Tibial nerve (tissue), 4 donors: ENCODE results near the gene CHRNA9. TPM values are rescaled to one million over a fixed set of nuclear protein-coding genes. Genes with fewer than 3 reads are reported as not detected.
A peak's percentile ranks its signal among the peaks of the same experiment; 100 is the strongest.

Source experiments
- DNase-seq, 2 donors: peaks; one replicate each; pipeline ENCODE4 v3.0.0-alpha.2; 2019; ENCODE audit warnings: low spot score in 2 of 2
- H3K27ac ChIP-seq, 4 donors: fragments of 200-600 bp; sonication (generic) in 3 of 4; one replicate each; pipeline ENCODE4 v1.5.1; 2017 to 2019; ENCODE audit warnings: mild to moderate bottlenecking in 1 of 4
- H3K27me3 ChIP-seq, 2 donors: fragments of 200-600 bp; sonication (generic) in 1 of 2; one replicate each; pipeline versions ENCODE4 v1.5.1 to v1.6.0; 2017 to 2019
- H3K36me3 ChIP-seq, 3 donors: fragments of 200-600 bp; sonication (generic); one replicate each; pipeline ENCODE4 v1.5.1; 2018 to 2019
- H3K4me1 ChIP-seq, 4 donors: fragments of 200-600 bp; sonication (generic) in 3 of 4; one replicate each; pipeline ENCODE4 v1.5.1; 2017 to 2019
- H3K4me3 ChIP-seq, 4 donors: fragments of 200-600 bp; sonication (generic) in 3 of 4; one replicate each; pipeline ENCODE4 v1.5.1; 2017 to 2019; ENCODE audit warnings: mild to moderate bottlenecking in 1 of 4, moderate library complexity in 1 of 4
- H3K9me3 ChIP-seq, 4 donors: fragments of 200-600 bp; sonication (generic) in 3 of 4; one replicate each; pipeline ENCODE4 v1.5.1; 2017 to 2019
- EP300 ChIP-seq, 2 donors: sonication (generic); formaldehyde crosslinking; IDR thresholded peaks; one replicate each; pipeline ENCODE4 v1.6.1; 2017; ENCODE audit warnings: antibody characterized with exemption in 2 of 2, mild to moderate bottlenecking in 1 of 2
- POLR2A ChIP-seq, 2 donors: fragments of 450-650 bp; IDR thresholded peaks; one replicate each; pipeline ENCODE4 v1.6.1; 2017; ENCODE audit warnings: antibody characterized with exemption in 2 of 2, mild to moderate bottlenecking in 2 of 2, moderate library complexity in 2 of 2
- WGBS, 2 donors: methylation state at CpG; one replicate each; pipeline ENCODE4 v1.1.5; 2018; 5-methylcytosine and 5-hydroxymethylcytosine counted together
- total RNA-seq, 4 donors: library from RNA; depleted of rRNA; stranded (reverse); fragments of >200 nt; gene quantifications; one replicate each; pipeline ENCODE4 v1.1.0, GENCODE V29; 2016
- TF ChIP-seq, protein P1 (sequence below), 5 experiments: fragments of 200-600 bp in 3 of 5; fragments of 450-650 bp in 2 of 5; sonication (generic) in 3 of 5; IDR thresholded peaks; one replicate each; pipeline ENCODE4 v1.5.1; 2016 to 2019; ENCODE audit warnings: antibody characterized with exemption in 5 of 5, mild to moderate bottlenecking in 3 of 5, moderate library complexity in 2 of 5

CHRNA9 gene
- total RNA-seq, 4 donors from 2014 or later = not detected

DNA sequence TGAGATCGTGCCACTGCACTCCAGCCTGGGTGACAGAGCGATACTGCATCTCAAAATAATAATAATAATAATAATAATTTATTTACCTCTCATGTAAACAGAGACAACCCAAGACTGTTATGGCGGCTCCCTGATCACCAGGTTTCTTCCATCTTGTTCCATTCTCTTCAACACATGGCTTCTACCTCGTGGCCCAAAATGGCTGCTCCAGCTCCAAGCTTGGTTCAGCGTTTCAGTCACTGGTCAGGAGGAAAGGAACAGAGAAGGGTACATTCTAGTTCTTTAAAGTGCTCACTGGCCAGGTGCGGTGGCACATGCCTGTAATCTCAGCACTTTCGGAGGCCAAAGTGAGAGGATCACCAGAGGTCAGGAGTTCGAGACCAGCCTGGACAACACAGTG is 24.9 kb upstream of the CHRNA9 start:
- 95 to 96% methylated on average over 8 of the region's 8 CpGs for WGBS, 2 donors
- peaks cover 0 to 26% (median 4%) of the 10 kb centered on the region in 4 donors for H3K4me1 ChIP-seq
- DNase-seq = no peak

DNA sequence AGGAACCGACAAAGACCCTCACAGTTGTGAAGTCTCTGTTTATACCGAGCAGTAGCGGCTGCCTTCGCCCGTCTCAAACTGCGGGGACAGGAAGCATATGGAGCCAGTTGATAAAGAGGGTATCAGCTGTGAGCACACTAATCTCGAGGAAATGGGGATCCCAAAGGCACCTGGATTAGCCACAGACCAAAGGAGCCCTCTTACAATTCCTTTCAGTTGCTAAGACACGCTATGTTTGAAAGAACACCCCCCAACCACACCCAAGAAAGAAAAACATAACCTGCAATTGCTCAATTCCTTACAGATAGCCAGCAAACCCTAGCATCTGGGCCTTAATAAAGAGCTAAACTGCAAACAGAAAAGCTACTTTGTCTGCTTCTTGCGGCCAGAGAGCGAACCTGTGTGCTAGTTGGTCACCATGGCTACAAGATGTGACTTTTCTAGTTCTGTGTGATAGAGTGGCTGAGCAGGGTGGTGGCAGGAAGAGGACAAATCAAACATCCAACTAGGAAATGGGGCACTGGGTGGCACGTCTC is 23.3 kb upstream of the CHRNA9 start:
- no peaks in the 10 kb centered on the region for H3K36me3 ChIP-seq
- WGBS, 2 donors = 61 to 70% methylated on average over 11 of the region's 11 CpGs
- H3K4me1 ChIP-seq = peaks cover 0 to 25% (median 14%) of the 10 kb centered on the region in 4 donors
- H3K27me3 ChIP-seq = no peaks in the 10 kb centered on the region
- no peaks in the 10 kb centered on the region for H3K9me3 ChIP-seq
- H3K4me3 ChIP-seq = no peak overlapping the region
- TF ChIP-seq EP300 (IDR thresholded peaks at IDR 0.05) (no peak), POLR2A (IDR thresholded peaks at IDR 0.05) (no peak)
- TF ChIP-seq, protein P1, sequence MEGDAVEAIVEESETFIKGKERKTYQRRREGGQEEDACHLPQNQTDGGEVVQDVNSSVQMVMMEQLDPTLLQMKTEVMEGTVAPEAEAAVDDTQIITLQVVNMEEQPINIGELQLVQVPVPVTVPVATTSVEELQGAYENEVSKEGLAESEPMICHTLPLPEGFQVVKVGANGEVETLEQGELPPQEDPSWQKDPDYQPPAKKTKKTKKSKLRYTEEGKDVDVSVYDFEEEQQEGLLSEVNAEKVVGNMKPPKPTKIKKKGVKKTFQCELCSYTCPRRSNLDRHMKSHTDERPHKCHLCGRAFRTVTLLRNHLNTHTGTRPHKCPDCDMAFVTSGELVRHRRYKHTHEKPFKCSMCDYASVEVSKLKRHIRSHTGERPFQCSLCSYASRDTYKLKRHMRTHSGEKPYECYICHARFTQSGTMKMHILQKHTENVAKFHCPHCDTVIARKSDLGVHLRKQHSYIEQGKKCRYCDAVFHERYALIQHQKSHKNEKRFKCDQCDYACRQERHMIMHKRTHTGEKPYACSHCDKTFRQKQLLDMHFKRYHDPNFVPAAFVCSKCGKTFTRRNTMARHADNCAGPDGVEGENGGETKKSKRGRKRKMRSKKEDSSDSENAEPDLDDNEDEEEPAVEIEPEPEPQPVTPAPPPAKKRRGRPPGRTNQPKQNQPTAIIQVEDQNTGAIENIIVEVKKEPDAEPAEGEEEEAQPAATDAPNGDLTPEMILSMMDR (IDR thresholded peaks at IDR 0.05) = no peak
- DNase-seq = no peak
- H3K27ac ChIP-seq = no peak overlapping the region

More for the DNA sequence above, 24.9 kb upstream of the CHRNA9 start:
- no peaks in the 10 kb centered on the region for H3K27me3 ChIP-seq
- no peak overlapping the region for H3K4me3 ChIP-seq
- no peak overlapping the region for H3K27ac ChIP-seq
- TF ChIP-seq, protein P1 (IDR thresholded peaks at IDR 0.05) = no peak
- TF ChIP-seq POLR2A (IDR thresholded peaks at IDR 0.05) (no peak), EP300 (IDR thresholded peaks at IDR 0.05) (no peak)
- no peaks in the 10 kb centered on the region for H3K36me3 ChIP-seq
- H3K9me3 ChIP-seq = no peaks in the 10 kb centered on the region

DNA sequence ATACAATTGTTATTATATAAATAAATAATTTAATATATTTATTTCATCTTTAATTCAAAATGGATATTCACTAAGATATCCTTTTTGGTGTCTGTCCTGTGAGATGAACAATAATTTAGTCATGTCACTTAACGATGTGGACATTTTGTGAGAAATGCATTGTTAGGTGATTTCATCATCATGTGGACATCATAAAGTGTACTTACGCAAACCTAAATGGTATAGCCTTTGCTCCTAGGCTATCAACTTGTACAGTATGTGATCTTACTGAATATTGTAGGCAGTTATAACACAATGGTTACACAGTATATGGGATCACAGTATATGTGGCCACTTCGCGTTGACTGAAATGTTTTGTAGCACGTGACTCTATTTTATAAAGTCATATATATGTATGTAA is 20.2 kb upstream of the CHRNA9 start:
- WGBS, 2 donors = 92 to 95% methylated on average over 5 of the region's 5 CpGs
- H3K27me3 ChIP-seq = no peaks in the 10 kb centered on the region
- no peaks in the 10 kb centered on the region for H3K9me3 ChIP-seq
- H3K4me3 ChIP-seq = no peak overlapping the region
- no peak overlapping the region for H3K27ac ChIP-seq
- no peaks in the 10 kb centered on the region for H3K36me3 ChIP-seq
- H3K4me1 ChIP-seq = peaks cover 0 to 15% (median 12%) of the 10 kb centered on the region in 4 donors
- TF ChIP-seq POLR2A (IDR thresholded peaks at IDR 0.05) (no peak), EP300 (IDR thresholded peaks at IDR 0.05) (no peak)
- TF ChIP-seq, protein P1 (IDR thresholded peaks at IDR 0.05) = no peak
- DNase-seq = no peak

DNA sequence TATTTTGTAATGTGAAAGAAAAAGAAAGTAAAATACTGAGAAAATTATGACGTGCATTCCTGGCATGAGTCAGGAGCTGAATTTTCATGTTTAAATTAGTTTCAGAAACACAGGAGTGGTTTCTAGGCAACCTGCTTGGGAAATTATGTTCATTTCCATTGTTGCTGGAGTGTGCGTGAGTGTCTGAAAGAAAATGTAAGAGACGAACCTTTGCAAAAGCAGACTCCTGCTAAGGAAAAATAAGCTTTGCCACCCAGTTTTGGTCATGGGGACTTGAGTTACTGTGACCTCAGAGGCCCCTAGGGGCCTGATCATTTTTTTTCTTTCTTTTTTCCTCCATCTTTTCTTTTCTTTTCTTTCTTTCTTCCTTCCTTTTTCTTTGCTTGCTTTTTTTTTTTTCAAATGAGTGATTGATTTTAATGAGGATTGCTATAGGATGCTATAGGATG is 18.8 kb upstream of the CHRNA9 start:
- no peak for DNase-seq
- Histone ChIP-seq H3K9me3 (no peaks in the 10 kb centered on the region), H3K27me3 (no peaks in the 10 kb centered on the region), H3K4me3 (no peak overlapping the region), H3K36me3 (no peaks in the 10 kb centered on the region), H3K27ac (peak overlapping the region in 3 of 4 donors; percentile 45 to 81 (median 75)), H3K4me1 (peaks cover 0 to 15% (median 12%) of the 10 kb centered on the region in 4 donors)
- TF ChIP-seq POLR2A (IDR thresholded peaks at IDR 0.05) = no peak
- TF ChIP-seq, protein P1 (IDR thresholded peaks at IDR 0.05) = no peak
- TF ChIP-seq EP300 (IDR thresholded peaks at IDR 0.05) = no peak
- WGBS, 2 donors = 3 to 11% methylated on average over 3 of the region's 3 CpGs

DNA sequence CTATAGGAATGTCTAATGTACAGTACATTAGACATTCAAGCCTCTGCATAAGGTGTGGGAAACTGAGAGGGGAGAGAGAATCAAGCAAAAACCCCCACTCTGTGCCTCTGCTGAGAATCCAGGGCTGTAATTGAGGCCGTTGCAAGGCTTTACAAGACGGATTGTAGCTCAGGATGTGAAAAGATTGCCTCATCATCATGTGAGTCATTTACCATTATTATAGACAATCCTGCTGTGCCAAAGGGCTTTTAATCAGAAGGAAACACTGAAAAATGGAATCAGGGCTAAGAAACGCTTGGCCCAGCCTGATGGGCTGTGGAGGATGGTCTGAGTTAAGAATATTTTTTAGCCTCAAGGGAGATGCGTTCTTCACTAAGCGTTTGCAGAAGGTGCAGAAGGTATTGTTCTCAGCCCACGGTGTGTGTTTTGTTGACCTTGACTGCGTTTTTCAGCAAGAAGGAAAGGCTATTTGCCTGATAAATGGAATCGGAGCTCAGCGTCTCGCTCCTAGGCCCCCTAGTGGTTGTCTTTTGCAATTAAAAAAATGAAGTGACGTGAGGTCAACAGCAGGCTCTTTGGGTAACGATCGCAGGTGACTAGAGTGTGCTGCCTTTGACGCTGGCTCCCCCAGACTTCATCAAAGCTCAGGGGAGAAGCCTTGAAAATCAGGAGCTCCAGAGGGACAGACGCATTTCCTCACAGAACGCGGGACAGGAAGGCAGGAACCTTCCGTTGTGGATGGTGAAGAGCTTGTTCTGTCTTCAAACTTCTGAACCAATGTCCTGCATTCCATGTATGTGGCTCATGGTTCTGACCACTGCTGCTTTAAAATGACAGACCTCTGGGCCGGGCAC is 18.1 kb upstream of the CHRNA9 start:
- TF ChIP-seq POLR2A (IDR thresholded peaks at IDR 0.05) (no peak), EP300 (IDR thresholded peaks at IDR 0.05) (peak in 1 of 2 donors; percentile 53)
- TF ChIP-seq, protein P1 (IDR thresholded peaks at IDR 0.05) = peak; percentile 67 to 73 (median 72)
- DNase-seq = peak in 1 of 2 donors; percentile 42
- 2 to 7% methylated on average over 18 to 19 of the region's 19 CpGs for WGBS, 2 donors
- peak overlapping the region in 3 of 4 donors; percentile 45 to 81 (median 75) for H3K27ac ChIP-seq
- H3K4me3 ChIP-seq = peak overlapping the region in 3 of 4 donors; percentile 23 to 37 (median 30)
- no peaks in the 10 kb centered on the region for H3K9me3 ChIP-seq
- H3K4me1 ChIP-seq = peaks cover 0 to 15% (median 12%) of the 10 kb centered on the region in 4 donors
- no peaks in the 10 kb centered on the region for H3K27me3 ChIP-seq
- no peaks in the 10 kb centered on the region for H3K36me3 ChIP-seq
